Hepatocyte (in vitro differentiated cells): ENCODE results near the gene DNAJB13. TPM values are rescaled to one million over a fixed set of nuclear protein-coding genes. Genes with fewer than 3 reads are reported as not detected.

ENCODE experiments used
- DNase-seq: peaks from one replicate; pipeline ENCODE4 v3.0.0-alpha.2; 2016; ENCODE audit warnings: low spot score
- H2AFZ ChIP-seq: fragments of 200-600 bp; sonication (generic); 2 replicates; pipeline ENCODE4 v1.6.0; 2016; ENCODE audit warnings: antibody characterized with exemption, mild to moderate bottlenecking
- H3K27ac ChIP-seq: fragments of 200-600 bp; sonication (generic); 2 replicates; pipeline ENCODE4 v1.5.1; 2016; ENCODE audit warnings: mild to moderate bottlenecking
- H3K27me3 ChIP-seq: fragments of 200-600 bp; sonication (generic); 2 replicates; pipeline ENCODE4 v1.6.1; 2016
- H3K36me3 ChIP-seq: fragments of 200-600 bp; sonication (generic); replicated peaks from 2 replicates; pipeline ENCODE4 v1.5.1; 2016; ENCODE audit warnings: low read depth; ENCODE audit not compliant: insufficient read depth
- H3K4me1 ChIP-seq: fragments of 200-600 bp; sonication (generic); 2 replicates; pipeline ENCODE4 v1.5.1; 2016; ENCODE audit warnings: mild to moderate bottlenecking, moderate library complexity; ENCODE audit not compliant: insufficient read depth
- H3K4me2 ChIP-seq: fragments of 200-600 bp; sonication (generic); 2 replicates; pipeline ENCODE4 v1.6.0; 2016
- H3K4me3 ChIP-seq: fragments of 200-600 bp; sonication (generic); 2 replicates; pipeline ENCODE4 v1.5.1; 2016; ENCODE audit warnings: mild to moderate bottlenecking
- H3K79me2 ChIP-seq: fragments of 200-600 bp; sonication (generic); 2 replicates; pipeline ENCODE4 v1.6.0; 2017; ENCODE audit warnings: mild to moderate bottlenecking
- H3K9me2 ChIP-seq: fragments of 200-600 bp; sonication (generic); replicated peaks from 2 replicates; pipeline ENCODE4 v1.6.0; 2017; ENCODE audit warnings: mild to moderate bottlenecking; ENCODE audit not compliant: insufficient read depth
- H3K9me3 ChIP-seq: fragments of 200-600 bp; sonication (generic); 2 replicates; pipeline ENCODE4 v1.5.1; 2016; ENCODE audit warnings: low read depth, mild to moderate bottlenecking
- H4K20me1 ChIP-seq: fragments of 200-600 bp; sonication (generic); 2 replicates; pipeline ENCODE4 v1.6.0; 2016; ENCODE audit warnings: mild to moderate bottlenecking; ENCODE audit not compliant: insufficient read depth, poor library complexity, severe bottlenecking
- CTCF ChIP-seq: fragments of 200-600 bp; sonication (generic); IDR thresholded peaks from 2 replicates; pipeline ENCODE4 v1.5.1; 2016; ENCODE audit warnings: antibody characterized with exemption, mild to moderate bottlenecking; ENCODE audit not compliant: poor library complexity
- EZH2 ChIP-seq: fragments of 200-600 bp; sonication (generic); IDR thresholded peaks from 2 replicates; pipeline ENCODE4 v1.6.1; 2016; ENCODE audit warnings: antibody characterized with exemption, mild to moderate bottlenecking, borderline replicate concordance
- EZH2phosphoT487 ChIP-seq: fragments of 200-600 bp; sonication (generic); IDR thresholded peaks from one replicate; pipeline ENCODE4 v1.6.1; 2018; ENCODE audit warnings: antibody characterized with exemption, mild to moderate bottlenecking, low read depth, moderate library complexity; ENCODE audit not compliant: unreplicated experiment, severe bottlenecking
- WGBS: methylation state at CpG from one replicate; pipeline ENCODE4 v1.1.6; 2016; ENCODE audit warnings: low lambda C conversion rate; ENCODE audit errors: missing lambda C conversion rate; 5-methylcytosine and 5-hydroxymethylcytosine counted together
- polyA plus RNA-seq: library from polyadenylated mRNA; unstranded; fragments of >200 nt; fragmentation: Nextera tagmentation; extraction: Ambion mirVana; gene quantifications from 2 replicates; pipeline ENCODE4 v1.2.1, GENCODE V29; 2016
- total RNA-seq: library from RNA; depleted of rRNA; stranded (reverse); fragments of >200 nt; gene quantifications from 2 replicates; pipeline ENCODE4 v1.2.3, GENCODE V29; 2014

DNAJB13 gene
- total and polyA plus RNA-seq, 2 experiments from 2014 or later = 0.70 TPM; not detected in 1

- Histone ChIP-seq H4K20me1 (no peaks in the 10 kb centered on the region), H3K4me1 (no peaks in the 10 kb centered on the region), H3K79me2 (no peaks in the 10 kb centered on the region), H2AFZ (no peak overlapping the region), H3K27ac (no peak overlapping the region), H3K9me2 (no peaks in the 10 kb centered on the region), H3K27me3 (no peaks in the 10 kb centered on the region), H3K4me3 (no peak overlapping the region), H3K36me3 (no peaks in the 10 kb centered on the region), H3K9me3 (no peaks in the 10 kb centered on the region), H3K4me2 (no peak overlapping the region)
- TF ChIP-seq EZH2phosphoT487 = no peak
- TF ChIP-seq EZH2 = no peak
- TF ChIP-seq CTCF = no peak
- DNase-seq = no peak
- 88% methylated on average over 7 of the region's 7 CpGs for WGBS
These were observed 971 bp downstream of the DNAJB13 start for GRCh38 chr11:73951797-73952196.

GRCh38 chr11:73956876-73957653 is 6.2 kb downstream of the DNAJB13 start:
- no peaks in the 10 kb centered on the region for H3K9me2 ChIP-seq
- no peak overlapping the region for H3K4me2 ChIP-seq
- H4K20me1 ChIP-seq = no peaks in the 10 kb centered on the region
- no peak for DNase-seq
- WGBS = 90% methylated on average over 29 of the region's 29 CpGs
- no peak overlapping the region for H3K4me3 ChIP-seq
- no peaks in the 10 kb centered on the region for H3K36me3 ChIP-seq
- H3K4me1 ChIP-seq = no peaks in the 10 kb centered on the region
- H3K9me3 ChIP-seq = no peaks in the 10 kb centered on the region
- no peaks in the 10 kb centered on the region for H3K79me2 ChIP-seq
- no peak overlapping the region for H3K27ac ChIP-seq
- no peak for TF ChIP-seq EZH2
- no peak for TF ChIP-seq EZH2phosphoT487
- TF ChIP-seq CTCF = no peak
- H2AFZ ChIP-seq = no peak overlapping the region
- H3K27me3 ChIP-seq = no peaks in the 10 kb centered on the region

GRCh38 chr11:73957654-73958361 is 7.0 kb downstream of the DNAJB13 start:
- no peaks in the 10 kb centered on the region for H3K9me2 ChIP-seq
- H3K36me3 ChIP-seq = no peaks in the 10 kb centered on the region
- no peaks in the 10 kb centered on the region for H4K20me1 ChIP-seq
- H3K4me3 ChIP-seq = no peak overlapping the region
- no peaks in the 10 kb centered on the region for H3K9me3 ChIP-seq
- H3K27ac ChIP-seq = no peak overlapping the region
- TF ChIP-seq EZH2 (no peak), CTCF (no peak), EZH2phosphoT487 (no peak)
- no peaks in the 10 kb centered on the region for H3K4me1 ChIP-seq
- no peaks in the 10 kb centered on the region for H3K79me2 ChIP-seq
- H2AFZ ChIP-seq = no peak overlapping the region
- 84% methylated on average over 24 of the region's 25 CpGs for WGBS
- DNase-seq = no peak
- no peaks in the 10 kb centered on the region for H3K27me3 ChIP-seq
- no peak overlapping the region for H3K4me2 ChIP-seq
